Right kidney (tissue), 1 donor: Measurements from ENCODE around the gene ALDH1A1.
"Not testable (repeated sequence)": the region's sequence is repeated elsewhere in the genome, so short reads cannot be mapped to it uniquely, and the experiment has no call there.

Experiments used
- DNase-seq: peaks from one replicate; pipeline ENCODE4 v3.0.0-alpha.2; 2016

ALDH1A1 gene

DNA sequence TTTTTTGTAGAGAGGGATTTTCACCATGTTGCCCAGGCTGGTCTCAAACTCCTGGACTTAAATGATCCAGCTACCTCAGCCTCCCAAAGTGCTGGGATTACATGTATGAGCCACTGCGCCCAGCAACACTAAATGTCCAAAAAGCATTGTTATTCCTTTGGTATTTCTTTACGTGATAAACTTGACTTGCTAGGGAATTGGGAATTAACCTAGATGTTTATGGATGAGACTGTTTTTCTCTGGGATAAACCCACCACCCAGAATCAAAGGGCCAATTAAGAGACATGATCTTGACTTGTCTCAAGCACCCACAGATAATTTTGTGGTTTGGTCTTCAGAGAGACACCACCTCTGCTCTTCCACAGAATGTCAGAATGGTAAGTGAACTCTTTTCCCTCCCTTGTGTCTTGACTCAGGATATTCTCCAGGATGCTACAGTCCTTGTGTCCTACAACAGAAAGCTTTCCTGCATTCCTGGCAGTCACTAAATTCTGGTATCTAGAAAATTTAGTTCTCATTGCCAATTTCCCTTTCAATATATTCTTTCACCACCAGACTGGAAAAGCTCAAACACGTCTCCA, 55.7 kb downstream of the ALDH1A1 start:
- no peak for DNase-seq

DNA sequence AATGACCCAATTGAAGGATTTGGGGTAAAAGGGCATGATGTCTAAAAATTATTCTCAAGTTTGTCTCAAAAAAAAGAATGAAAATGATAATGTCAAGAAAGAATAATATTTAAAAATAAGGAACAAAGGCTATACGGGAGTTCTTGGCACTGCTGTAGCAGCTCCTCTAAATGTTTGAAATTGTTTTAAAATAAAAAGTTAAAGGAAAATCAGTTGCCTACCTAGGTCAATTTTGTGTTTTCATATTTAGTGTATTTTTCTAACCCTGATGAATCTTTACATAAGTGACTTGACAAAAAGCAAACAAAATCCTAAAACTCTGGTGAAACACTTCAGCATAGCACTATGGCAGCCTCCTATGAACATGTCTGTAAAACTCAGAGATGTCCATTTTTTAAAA, 56.4 kb downstream of the ALDH1A1 start:
- no peak for DNase-seq

DNA sequence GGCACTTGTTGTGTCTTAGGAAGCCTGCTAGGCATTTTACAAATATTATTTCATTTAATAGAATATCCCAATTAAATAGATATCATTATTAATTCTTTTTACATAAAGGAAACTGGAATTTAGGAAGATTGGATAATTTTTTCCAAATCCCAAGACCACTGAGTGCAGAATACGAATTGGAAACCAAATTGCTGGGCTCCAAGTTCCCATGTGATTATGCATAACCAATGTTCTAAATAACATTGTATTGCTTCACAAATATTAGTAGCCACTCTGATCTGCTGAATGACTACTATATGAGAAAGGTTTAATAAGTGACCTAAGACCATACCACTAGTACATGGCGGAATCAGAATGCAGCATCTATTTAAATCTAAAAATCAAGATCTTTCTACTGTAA, 57.7 kb downstream of the ALDH1A1 start:
- DNase-seq: no peak

DNA sequence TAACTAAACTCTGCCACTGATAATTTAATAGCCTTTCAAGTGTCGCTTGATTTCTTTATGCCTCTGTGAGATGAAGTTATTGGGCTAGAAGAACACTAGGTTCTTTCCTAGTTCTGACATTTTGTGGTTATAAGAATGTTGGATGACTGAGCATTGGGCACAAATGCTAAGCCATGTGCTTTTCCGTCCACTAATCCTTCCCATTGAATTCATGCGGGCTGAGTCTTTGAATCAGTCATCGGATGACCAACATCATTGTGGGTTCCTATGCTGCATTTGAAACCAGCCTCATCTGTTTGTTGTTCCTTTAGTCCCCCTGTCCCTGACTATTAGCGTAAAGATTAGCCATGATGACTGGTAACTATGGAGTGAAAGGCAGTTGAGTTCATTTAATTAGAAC, 58.5 kb downstream of the ALDH1A1 start:
- no peak for DNase-seq

DNA sequence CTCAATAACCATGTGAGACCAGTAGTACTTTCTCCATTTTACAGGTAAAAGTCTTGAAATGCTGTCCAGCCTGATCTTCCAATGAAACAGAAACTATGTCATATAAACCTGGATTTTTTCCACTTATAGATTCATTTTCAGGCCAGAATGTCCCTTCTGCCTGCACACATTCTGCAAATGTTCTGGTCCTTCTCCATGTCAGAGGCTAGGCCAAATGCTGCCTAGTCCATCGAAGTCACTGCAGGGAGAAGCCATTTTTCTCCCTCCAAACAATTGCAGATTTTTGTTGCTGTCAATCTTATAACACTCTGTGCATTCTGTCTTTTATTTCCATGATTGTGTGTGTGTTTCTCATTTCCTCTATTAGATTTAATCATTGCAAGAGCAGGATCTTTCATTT, 59.4 kb downstream of the ALDH1A1 start:
- no peak for DNase-seq

DNA sequence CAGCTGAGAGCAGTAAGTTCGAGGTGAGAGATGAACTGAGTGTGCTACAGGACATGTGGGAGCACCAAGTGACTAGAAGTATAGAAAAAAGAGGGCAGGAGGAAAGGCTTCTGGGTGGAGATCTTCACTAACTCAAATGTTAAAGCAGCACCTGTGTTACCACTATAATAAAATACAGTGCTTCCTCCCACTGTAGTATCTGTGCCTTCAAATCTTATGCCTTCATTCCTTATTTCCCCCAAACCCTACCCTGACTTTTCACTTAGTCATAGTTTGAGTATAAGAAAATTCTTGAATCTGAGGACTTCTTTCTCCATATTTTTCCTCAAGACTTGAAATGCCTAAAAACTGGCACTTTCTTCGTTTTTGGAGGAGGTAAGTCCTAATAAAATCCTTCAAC, 61.8 kb downstream of the ALDH1A1 start:
- DNase-seq: no peak

DNA sequence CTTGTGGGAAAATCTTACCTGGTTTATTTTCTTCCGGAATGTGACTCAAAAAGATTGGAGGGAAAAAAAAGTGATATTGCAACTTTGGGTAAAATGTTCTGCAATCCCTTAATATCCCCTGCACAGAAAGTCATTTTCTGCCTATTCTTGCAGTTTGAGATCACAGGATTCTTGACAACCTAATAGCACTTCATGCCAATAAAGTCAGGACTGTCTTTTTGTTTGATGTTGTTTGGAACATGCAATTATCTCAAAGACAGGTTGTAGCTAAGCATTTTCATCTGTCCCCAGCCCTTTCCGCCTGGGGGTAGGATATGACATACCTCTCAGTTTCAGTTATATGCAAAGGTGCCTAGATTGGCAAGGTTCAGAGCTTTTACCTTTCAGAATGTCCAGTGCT, 63.9 kb downstream of the ALDH1A1 start:
- no peak for DNase-seq

DNA sequence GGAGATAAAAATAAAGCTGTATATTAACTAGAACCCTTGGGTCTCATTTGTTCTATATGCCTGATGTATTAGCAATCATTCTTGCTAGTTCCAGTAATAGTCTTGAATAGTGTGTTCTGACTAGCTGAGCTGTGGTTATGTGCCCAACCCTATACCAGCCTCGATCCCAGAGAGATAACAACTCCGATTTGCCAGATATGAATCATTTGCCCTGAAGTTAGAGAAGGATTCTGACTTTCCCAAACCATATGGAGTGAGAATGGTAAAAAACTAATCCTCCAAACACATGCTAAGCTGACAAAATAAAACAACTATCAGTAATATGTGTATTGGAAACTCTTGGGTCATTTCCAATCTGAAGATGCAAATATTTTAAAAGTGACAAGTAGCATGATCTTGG, 64.8 kb downstream of the ALDH1A1 start:
- no peak for DNase-seq

DNA sequence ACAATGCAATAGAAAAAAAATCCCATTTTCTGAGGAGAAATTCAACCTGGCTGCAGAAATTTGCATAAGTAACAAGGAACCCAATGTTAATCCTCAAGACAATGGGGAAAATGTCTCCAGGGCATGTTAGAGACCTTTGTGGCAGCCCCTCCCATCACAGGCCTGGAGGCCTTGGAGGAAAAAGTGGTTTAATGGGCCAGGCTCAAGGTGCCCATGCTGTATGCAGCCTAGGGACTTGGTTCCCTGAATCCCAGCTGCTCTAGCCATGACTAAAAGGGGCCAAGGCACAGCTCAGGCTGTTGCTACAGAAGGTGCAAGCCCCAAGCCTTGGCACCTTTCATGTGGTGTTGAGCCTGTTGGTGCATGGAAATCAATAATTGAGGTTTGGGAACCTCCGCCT, 66.5 kb downstream of the ALDH1A1 start:
- DNase-seq: no peak

DNA sequence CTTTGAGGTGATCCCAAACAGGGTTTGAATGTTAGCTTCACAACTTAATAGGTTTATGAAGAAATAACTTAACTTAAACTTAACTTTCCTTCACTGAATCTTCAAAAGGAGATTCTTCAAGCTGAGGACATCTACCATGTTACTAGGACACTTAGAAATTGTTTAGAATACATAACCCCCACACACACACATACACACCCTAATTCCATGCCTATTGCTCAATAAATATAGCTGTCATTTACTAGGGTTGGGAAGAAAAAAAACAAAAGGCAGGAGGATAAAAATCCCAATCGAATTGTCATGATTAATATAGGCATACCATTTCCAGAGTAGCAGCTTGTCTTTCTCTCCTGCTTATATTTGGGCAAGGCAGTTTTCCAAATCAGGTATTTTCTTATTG, 68.3 kb downstream of the ALDH1A1 start:
- no peak for DNase-seq

DNA sequence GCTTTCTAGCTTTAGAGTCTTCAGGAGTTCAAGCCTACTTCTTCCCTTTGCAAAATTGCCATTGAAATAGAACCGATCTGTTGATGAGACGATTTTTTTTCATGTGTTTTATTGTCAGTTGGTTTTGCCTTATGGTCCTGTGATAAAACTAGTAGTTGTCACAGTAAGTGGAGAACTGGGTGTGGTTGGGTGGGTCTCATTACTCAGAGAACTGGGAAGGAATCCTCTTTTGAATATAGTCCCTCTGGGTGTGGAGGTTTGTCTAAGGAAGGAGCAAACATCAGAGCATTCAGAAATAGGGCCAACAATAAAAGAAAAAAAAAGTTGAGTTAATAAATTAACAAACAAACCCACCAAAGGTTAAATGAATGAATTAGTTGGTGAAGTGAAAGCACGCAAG, 69.0 kb downstream of the ALDH1A1 start:
- no peak for DNase-seq

DNA sequence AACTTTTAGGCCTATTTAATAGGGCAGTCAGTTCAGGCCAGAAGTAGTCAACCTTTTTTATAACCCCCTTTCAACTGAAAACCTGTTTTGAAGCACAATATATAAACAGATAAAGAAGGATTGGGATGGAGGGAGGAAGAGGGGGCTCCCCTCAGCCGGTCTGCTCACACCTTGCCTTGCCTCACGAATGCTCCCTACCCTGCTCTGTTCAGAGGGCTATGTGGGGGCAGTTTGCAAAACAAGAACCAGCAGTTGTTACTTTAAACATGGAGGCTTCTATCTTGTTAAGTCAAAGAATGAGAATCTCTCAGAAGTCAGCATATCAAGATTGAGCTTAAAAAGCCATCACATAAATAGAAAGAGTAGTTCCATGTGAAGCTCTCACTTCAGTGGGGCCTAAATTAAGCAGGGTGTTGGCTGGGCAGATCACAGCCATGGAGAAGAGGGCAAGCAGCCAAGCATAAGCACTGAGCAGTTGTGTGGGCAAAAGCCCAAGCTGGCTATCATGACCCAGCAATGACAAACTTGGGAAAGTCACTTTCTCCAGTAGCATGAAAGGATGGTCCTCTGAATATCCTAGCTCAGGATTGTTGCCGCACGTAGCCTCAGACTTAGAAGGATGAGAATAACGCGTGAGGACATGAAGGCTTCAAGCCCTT, 70.6 kb downstream of the ALDH1A1 start:
- DNase-seq: no peak

DNA sequence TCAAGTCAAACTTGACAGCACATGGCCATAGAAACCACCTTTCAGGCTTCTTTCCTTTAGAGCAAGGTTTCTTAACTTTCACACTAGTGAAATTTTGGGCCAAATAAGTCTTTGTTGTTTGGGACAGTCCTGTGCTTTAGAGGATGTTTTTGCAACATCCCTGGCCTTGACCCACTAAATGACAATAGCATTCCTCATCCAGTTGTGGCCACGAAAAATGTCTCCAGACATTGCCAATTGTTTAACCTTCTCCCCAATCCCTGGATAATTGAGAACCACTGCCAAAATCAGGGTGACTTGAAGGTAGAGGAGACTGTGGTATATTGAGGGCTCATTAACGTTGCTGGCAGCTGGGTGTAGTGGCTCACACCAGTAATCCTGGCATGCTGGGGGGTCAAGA, 72.0 kb downstream of the ALDH1A1 start:
- no peak for DNase-seq

DNA sequence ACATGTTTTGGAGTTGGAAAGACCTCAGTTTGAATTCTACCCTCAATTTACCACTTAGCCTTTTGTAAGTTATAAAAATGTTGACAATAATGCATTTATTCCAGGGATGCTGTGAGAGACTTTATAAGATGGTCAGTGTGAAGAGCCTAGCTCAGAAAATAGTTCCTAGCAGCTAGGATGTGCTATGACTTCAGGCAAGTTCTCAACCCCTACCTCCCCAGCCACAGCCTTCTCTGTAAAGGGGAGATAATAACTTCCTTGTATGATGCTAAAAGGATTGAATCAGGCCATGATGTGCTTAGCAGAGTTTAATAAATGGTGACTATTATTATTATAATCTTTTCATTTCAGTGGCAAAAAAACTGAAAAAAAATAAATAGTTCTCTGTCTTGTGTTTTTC, 77.6 kb downstream of the ALDH1A1 start:
- no peak for DNase-seq

DNA sequence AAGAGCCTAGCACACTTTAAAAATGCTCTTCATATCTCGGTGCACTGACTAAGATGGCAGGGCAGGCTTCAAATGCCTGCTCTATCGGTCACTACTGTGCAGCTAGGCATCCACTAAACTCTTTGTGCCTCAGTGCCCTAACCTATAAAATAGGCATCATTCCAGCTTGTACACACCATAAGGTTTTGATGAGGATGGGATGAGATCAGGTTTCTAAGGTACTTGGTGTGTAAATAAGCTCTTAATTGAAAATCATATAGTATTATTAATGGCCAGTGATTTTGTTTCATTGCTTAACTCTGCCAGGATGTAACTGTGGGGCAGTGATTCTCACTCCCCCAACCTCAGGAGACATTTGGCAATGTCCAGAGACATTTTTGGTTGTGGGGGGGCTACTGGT, 78.5 kb downstream of the ALDH1A1 start:
- DNase-seq: no peak

DNA sequence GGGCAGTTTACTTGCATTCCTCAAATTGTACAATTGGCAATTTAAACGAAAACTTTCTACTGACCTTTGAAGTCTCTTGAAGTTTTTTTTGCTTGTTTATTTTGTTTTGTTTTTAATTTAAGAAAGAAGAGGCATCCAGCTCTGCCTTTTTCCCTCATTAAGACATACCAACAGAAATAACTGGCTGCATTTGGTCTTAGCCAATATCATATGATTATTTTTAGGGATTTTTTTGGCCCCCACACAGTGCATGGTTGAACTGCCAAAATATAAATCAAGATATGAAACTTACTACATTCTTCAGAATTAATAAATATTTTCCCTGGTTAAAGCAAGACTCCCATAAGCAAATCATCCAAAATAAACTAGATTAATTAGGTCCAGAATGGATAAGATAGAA, 79.4 kb downstream of the ALDH1A1 start:
- no peak for DNase-seq

DNA sequence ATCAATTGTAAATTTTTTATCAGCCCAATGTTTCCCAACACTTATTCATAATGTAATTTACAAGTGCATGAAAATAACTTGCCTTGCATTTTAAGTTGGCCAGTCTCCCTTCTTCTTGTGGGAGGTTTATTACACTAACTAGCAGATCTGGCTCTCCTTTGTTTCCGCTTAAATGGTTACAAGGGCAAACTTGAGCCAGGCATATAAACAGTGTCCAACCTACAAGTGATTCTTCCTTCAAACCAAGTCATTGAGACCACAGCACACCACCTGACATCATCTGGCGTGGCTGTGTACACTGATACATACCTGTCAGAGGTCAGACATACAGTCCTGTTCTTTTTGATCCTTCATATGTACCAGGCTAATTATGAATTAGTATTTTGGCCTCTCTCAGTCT, 80.1 kb downstream of the ALDH1A1 start:
- DNase-seq: peak; percentile 8

DNA sequence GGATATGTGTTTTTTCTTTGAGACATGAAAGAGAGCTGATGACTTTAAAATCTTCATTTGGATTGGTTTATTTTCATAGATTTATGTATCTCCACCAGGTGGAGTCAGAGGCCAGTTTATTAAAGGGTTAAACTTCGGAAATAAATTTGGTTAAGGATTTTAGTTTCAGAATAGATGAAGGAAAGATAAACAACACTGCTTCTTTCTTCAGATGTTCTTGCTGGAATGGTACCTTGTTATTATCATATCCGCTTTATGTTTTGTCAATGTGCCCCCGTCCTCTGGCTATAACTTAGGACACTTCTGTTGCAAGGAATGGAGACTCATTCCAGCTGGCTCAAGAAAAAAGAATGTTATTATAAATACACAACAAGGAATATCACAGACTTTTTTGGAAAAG, 81.2 kb downstream of the ALDH1A1 start:
- no peak for DNase-seq

DNA sequence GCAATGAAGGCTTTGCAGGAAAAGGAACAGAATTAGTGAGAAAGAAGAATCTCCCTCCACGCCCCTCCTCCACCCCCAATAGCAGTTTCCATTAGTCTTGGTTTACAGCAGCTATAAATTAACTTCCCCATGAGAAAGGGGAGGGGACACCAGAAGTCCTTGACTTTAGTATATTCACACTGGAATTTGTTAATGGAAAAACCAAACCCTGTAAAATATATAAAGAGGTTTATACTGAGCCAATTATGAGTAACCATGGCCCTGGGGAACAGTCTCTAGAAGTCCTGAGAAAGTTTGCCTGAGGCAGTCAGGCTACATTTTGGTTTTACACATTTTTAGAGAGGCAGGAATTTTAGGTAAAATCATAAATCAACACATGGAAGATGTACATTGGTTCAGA, 88.5 kb downstream of the ALDH1A1 start:
- no peak for DNase-seq

DNA sequence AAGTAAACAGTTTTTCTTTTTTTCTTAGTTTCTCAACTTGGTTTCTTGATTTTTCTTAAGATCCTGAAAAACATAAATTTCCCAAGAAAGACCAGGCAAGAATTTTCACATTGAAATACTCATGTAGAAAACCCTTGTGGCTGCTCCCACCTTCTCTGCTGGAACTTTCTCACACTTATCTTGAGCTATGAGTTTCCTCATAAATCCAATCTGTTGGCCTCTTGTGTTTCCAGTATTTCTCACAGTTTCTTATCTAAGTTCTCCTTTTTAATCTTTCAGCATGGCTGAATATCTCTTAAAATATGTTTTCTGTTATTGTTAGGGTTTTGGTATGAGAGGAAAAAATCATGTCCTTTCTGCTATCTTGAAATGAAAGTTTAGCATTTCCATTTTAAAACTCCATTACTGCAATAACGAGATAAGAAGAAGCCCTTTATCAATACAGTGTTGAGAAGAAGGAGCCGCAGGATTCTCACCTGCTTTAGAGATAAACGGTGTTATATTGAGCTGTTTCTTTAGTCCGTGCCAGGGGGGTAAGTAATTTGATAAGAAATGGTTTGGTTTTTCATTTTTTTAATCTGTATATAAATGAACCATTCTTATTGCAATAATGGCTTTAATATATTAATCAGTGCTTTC, 89.3 kb downstream of the ALDH1A1 start:
- no peak for DNase-seq

DNA sequence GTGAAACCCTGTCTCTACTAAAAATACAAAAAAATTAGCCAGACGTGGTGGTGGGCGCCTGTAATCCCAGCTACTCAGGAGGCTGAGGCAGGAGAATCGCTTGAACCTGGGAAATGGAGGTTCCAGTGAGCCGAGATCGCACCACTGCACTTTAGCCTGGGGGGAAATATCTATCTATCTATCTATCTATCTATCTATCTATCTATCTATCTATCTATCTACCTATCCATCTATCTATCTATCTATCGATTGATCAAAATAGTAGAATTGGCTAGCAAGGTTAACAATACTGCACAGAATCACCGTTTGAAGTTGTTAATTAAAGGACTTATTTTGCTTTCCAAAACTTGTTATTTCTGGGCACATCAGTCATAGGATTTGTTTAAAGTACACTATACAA, 90.1 kb downstream of the ALDH1A1 start:
- not testable (repeated sequence) for DNase-seq

DNA sequence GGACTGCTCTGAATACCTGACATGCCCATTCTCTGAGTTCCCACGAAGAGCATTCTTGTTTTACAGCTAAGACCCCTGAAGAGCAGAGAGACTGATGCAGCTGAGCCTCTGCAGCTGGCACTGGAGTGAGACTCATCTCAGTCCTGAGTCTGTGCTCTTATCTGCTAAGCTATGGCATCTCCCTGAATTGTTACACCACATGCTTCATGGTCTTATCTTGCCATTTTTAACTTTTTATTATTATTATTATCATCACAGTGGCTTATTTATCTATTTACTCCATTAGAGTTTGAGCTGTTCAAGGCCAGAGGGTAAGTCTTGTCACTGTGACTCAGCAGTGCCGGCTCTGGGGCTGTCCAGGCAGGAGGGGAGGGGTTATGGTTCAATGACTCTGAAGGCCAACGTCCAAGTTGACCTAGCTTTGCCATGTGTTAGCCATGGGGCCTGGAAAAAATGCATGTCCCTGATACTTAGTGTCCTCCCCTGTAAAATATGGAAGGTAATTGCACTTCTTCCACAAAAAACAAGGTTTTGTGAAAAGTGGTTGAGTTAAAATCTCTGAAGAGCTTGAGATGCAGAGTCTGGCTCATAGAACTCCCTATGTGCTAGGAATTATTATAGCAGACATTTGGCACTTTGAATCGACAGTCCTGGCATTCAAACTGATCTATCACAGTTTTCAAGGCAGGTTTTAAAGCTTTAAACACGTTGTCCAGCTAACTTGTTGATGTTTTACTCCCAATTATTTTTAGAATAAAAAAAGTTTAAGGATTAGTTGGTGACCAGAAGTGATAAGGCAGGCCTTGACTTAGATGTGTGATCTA, 94.6 kb downstream of the ALDH1A1 start:
- no peak for DNase-seq

DNA sequence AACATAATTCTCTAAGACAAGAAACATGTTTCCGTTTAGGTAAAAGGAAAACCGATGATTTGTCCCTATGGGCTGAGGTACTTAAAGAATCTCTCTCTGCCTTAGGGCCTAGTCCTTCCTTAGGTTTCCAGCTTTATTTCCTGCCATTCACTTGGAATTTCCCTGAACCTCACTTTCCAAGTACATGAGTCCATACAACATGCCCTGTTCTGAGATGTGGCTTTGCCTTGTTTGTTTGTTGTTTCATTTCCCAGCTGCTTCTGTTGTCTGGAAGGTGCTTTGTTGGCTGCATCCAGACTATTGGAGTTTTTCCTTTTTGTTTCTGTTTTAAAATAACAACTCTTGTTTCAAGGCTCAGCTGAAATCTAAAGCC, 95.2 kb downstream of the ALDH1A1 start:
- DNase-seq: no peak
